HepG2 (cell line): ENCODE results near the gene C19orf47. TPM values are rescaled to one million over a fixed set of nuclear protein-coding genes. Genes with fewer than 3 reads are reported as not detected.

Experiments
- HNF4G ChIP-seq, 2 experiments: sonication (generic) in 1 of 2; formaldehyde crosslinking in 1 of 2; IDR thresholded peaks; 2 replicates each; pipeline versions ENCODE4 v1.4.0 to v1.6.1; 2011 to 2020; ENCODE audit warnings: borderline replicate concordance in 2 of 2, low read depth in 2 of 2, mild to moderate bottlenecking in 2 of 2, low read length in 1 of 2, missing genetic modification reagents in 1 of 2, moderate library complexity in 1 of 2
- KDM1A ChIP-seq: IDR thresholded peaks from 2 replicates; pipeline ENCODE4 v1.6.1; 2016; ENCODE audit warnings: missing compliant biosample characterization
- MEIS1 ChIP-seq: sonication (generic); formaldehyde crosslinking; IDR thresholded peaks from 2 replicates; pipeline ENCODE4 v1.9.0; 2021; ENCODE audit warnings: mild to moderate bottlenecking, missing genetic modification reagents, moderate library complexity, borderline replicate concordance
- SNAI1 ChIP-seq: sonication (generic); formaldehyde crosslinking; IDR thresholded peaks from 2 replicates; pipeline ENCODE4 v1.5.0; 2020; ENCODE audit warnings: mild to moderate bottlenecking, missing genetic modification reagents, borderline replicate concordance
- ZBTB7B ChIP-seq: sonication (generic); formaldehyde crosslinking; IDR thresholded peaks from 2 replicates; pipeline ENCODE4 v1.4.0; 2020; ENCODE audit warnings: missing genetic modification reagents
- ZFP41 ChIP-seq: sonication (generic); formaldehyde crosslinking; IDR thresholded peaks from 2 replicates; pipeline ENCODE4 v1.4.0; 2020; ENCODE audit warnings: mild to moderate bottlenecking, missing genetic modification reagents, borderline replicate concordance
- ZNF205 ChIP-seq: IDR thresholded peaks from 2 replicates; pipeline ENCODE4 v1.6.1; 2018; ENCODE audit warnings: missing biosample characterization, missing genetic modification reagents
- ZNF737 ChIP-seq: sonication (generic); formaldehyde crosslinking; IDR thresholded peaks from 2 replicates; pipeline ENCODE4 v1.5.0; 2020; ENCODE audit warnings: missing genetic modification reagents, mild to moderate bottlenecking, borderline replicate concordance
- polyA plus RNA-seq, 8 experiments: library from polyadenylated mRNA; depleted of rRNA in 3 of 8; stranded (reverse) in 7 of 8; unstranded in 1 of 8; fragments of >200 nt; fragmentation: Illumina TruSeq in 4 of 8; extraction: Trizol in 4 of 8; gene quantifications; 2 replicates each; pipeline versions ENCODE4 v1.2.1 to v1.2.3, GENCODE V29; 2011 to 2016; ENCODE audit warnings: low read depth in 4 of 8, missing spikeins in 1 of 8, mixed read lengths in 1 of 8; ENCODE audit not compliant: insufficient read depth in 1 of 8
- total RNA-seq, 5 experiments: library from RNA; depleted of rRNA; stranded (reverse); fragments of >200 nt; fragmentation: Illumina TruSeq; extraction: Trizol; gene quantifications; 2 replicates each; pipeline ENCODE4 v1.2.3, GENCODE V29; 2016; ENCODE audit warnings: low read depth in 1 of 5
- TF ChIP-seq, protein P1 (sequence below): sonication (generic); formaldehyde crosslinking; IDR thresholded peaks from 2 replicates; pipeline ENCODE4 v1.8.0; 2022; ENCODE audit warnings: mild to moderate bottlenecking, missing genetic modification reagents, borderline replicate concordance
- TF ChIP-seq, protein P2 (sequence below): sonication (generic); formaldehyde crosslinking; IDR thresholded peaks from 2 replicates; pipeline ENCODE4 v1.4.0; 2020; ENCODE audit warnings: missing genetic modification reagents
- TF ChIP-seq, protein P3 (sequence below): sonication (generic); formaldehyde crosslinking; IDR thresholded peaks from 2 replicates; pipeline ENCODE4 v1.5.1; 2020; ENCODE audit warnings: mild to moderate bottlenecking, missing genetic modification reagents, moderate library complexity
- TF ChIP-seq, protein P4 (sequence below): sonication (generic); formaldehyde crosslinking; IDR thresholded peaks from 2 replicates; pipeline ENCODE4 v1.4.0; 2020; ENCODE audit warnings: mild to moderate bottlenecking, missing genetic modification reagents, borderline replicate concordance
- TF ChIP-seq, protein P5 (sequence below): sonication (generic); formaldehyde crosslinking; IDR thresholded peaks from 2 replicates; pipeline ENCODE4 v1.4.0; 2020; ENCODE audit warnings: missing genetic modification reagents, borderline replicate concordance

The C19orf47 gene
- total and polyA plus RNA-seq, 2 of the 13 experiments (the other 11 are each of a cell fraction or from before 2014, with no cell fraction given), result 8.1 to 10.6 TPM

DNA sequence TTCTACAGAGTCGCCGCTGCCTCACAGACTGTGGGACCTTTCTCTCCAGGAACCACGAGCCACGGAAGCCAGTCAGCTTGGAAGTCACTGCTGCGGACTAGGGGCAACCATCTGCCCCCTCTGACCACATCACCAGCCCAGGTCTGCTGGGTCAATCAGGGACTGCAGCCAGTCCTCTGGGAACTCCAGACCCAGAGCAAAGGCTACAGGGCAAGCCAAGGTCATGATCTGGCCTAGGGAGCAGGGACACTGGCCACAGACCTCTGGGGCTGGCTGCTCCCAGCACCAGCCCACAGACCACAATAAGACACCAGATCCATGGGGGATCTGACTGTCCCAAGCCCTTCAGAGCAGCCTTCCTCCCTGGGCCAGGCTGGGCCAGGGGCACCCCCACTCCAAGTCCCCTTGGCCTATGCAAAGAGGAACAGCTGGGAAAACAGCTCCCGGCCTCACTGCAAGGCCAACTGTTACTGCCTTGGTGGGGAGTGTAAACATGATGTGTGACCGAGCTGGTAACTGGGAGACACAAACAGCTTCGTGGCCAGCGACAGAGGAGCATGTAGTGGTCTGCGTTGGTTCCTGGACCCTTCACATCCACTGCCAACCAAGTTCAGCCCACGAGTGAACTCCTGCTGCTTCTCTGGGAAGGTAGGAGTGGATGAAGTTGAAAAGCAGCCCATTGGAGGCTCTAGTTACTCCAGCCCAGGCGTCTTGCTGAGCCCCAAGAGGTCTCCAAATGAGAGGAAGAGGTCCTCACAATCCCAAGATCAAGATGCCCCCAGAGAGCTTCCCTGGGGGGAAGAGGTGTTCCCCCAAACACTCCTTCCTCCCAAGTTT, 64.6 kb downstream of the C19orf47 start (continued):
- TF ChIP-seq, protein P1, sequence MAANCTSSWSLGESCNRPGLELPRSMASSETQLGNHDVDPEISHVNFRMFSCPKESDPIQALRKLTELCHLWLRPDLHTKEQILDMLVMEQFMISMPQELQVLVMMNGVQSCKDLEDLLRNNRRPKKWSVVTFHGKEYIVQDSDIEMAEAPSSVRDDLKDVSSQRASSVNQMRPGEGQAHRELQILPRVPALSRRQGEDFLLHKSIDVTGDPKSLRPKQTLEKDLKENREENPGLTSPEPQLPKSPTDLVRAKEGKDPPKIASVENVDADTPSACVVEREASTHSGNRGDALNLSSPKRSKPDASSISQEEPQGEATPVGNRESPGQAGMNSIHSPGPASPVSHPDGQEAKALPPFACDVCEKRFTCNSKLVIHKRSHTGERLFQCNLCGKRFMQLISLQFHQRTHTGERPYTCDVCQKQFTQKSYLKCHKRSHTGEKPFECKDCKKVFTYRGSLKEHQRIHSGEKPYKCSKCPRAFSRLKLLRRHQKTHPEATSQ (CRISPR knock-in tag), result no peak
- TF ChIP-seq, protein P2, sequence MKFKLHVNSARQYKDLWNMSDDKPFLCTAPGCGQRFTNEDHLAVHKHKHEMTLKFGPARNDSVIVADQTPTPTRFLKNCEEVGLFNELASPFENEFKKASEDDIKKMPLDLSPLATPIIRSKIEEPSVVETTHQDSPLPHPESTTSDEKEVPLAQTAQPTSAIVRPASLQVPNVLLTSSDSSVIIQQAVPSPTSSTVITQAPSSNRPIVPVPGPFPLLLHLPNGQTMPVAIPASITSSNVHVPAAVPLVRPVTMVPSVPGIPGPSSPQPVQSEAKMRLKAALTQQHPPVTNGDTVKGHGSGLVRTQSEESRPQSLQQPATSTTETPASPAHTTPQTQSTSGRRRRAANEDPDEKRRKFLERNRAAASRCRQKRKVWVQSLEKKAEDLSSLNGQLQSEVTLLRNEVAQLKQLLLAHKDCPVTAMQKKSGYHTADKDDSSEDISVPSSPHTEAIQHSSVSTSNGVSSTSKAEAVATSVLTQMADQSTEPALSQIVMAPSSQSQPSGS (CRISPR knock-in tag), result 0 out of 2 replicates have a peak, but pooled peaks have one; percentile 28
- TF ChIP-seq ZBTB7B (0 out of 2 replicates have a peak, but pooled peaks have one; percentile 36), ZNF205 (no peak), HNF4G (IDR thresholded peaks at IDR 0.05; ENCODE audit: borderline replicate concordance, low read depth, low read length) (peak; percentile 83), HNF4G (CRISPR knock-in tag; IDR thresholded peaks at IDR 0.05; ENCODE audit: borderline replicate concordance, low read depth) (peak; percentile 69; the same call in 1 of the 2 replicates), ZFP41 (CRISPR knock-in tag) (no peak), KDM1A (CRISPR knock-in tag) (no peak), SNAI1 (CRISPR knock-in tag) (no peak), MEIS1 (CRISPR knock-in tag) (0 out of 2 replicates have a peak, but pooled peaks have one; percentile 30), ZNF737 (no peak)
- TF ChIP-seq, protein P3, sequence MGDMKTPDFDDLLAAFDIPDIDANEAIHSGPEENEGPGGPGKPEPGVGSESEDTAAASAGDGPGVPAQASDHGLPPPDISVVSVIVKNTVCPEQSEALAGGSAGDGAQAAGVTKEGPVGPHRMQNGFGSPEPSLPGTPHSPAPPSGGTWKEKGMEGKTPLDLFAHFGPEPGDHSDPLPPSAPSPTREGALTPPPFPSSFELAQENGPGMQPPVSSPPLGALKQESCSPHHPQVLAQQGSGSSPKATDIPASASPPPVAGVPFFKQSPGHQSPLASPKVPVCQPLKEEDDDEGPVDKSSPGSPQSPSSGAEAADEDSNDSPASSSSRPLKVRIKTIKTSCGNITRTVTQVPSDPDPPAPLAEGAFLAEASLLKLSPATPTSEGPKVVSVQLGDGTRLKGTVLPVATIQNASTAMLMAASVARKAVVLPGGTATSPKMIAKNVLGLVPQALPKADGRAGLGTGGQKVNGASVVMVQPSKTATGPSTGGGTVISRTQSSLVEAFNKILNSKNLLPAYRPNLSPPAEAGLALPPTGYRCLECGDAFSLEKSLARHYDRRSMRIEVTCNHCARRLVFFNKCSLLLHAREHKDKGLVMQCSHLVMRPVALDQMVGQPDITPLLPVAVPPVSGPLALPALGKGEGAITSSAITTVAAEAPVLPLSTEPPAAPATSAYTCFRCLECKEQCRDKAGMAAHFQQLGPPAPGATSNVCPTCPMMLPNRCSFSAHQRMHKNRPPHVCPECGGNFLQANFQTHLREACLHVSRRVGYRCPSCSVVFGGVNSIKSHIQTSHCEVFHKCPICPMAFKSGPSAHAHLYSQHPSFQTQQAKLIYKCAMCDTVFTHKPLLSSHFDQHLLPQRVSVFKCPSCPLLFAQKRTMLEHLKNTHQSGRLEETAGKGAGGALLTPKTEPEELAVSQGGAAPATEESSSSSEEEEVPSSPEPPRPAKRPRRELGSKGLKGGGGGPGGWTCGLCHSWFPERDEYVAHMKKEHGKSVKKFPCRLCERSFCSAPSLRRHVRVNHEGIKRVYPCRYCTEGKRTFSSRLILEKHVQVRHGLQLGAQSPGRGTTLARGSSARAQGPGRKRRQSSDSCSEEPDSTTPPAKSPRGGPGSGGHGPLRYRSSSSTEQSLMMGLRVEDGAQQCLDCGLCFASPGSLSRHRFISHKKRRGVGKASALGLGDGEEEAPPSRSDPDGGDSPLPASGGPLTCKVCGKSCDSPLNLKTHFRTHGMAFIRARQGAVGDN, result peak; percentile 93
- TF ChIP-seq, protein P4, sequence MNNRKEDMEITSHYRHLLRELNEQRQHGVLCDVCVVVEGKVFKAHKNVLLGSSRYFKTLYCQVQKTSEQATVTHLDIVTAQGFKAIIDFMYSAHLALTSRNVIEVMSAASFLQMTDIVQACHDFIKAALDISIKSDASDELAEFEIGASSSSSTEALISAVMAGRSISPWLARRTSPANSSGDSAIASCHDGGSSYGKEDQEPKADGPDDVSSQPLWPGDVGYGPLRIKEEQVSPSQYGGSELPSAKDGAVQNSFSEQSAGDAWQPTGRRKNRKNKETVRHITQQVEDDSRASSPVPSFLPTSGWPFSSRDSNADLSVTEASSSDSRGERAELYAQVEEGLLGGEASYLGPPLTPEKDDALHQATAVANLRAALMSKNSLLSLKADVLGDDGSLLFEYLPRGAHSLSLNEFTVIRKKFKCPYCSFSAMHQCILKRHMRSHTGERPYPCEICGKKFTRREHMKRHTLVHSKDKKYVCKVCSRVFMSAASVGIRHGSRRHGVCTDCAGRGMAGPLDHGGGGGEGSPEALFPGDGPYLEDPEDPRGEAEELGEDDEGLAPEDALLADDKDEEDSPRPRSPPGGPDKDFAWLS (CRISPR knock-in tag), result no peak
- TF ChIP-seq, protein P5, sequence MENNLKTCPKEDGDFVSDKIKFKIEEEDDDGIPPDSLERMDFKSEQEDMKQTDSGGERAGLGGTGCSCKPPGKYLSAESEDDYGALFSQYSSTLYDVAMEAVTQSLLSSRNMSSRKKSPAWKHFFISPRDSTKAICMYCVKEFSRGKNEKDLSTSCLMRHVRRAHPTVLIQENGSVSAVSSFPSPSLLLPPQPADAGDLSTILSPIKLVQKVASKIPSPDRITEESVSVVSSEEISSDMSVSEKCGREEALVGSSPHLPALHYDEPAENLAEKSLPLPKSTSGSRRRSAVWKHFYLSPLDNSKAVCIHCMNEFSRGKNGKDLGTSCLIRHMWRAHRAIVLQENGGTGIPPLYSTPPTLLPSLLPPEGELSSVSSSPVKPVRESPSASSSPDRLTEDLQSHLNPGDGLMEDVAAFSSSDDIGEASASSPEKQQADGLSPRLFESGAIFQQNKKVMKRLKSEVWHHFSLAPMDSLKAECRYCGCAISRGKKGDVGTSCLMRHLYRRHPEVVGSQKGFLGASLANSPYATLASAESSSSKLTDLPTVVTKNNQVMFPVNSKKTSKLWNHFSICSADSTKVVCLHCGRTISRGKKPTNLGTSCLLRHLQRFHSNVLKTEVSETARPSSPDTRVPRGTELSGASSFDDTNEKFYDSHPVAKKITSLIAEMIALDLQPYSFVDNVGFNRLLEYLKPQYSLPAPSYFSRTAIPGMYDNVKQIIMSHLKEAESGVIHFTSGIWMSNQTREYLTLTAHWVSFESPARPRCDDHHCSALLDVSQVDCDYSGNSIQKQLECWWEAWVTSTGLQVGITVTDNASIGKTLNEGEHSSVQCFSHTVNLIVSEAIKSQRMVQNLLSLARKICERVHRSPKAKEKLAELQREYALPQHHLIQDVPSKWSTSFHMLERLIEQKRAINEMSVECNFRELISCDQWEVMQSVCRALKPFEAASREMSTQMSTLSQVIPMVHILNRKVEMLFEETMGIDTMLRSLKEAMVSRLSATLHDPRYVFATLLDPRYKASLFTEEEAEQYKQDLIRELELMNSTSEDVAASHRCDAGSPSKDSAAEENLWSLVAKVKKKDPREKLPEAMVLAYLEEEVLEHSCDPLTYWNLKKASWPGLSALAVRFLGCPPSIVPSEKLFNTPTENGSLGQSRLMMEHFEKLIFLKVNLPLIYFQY (CRISPR knock-in tag), result peak; percentile 76
